A673 (cell line): ENCODE data around the gene TMSB4X.

ENCODE experiments used
- EZH2 ChIP-seq: fragments of 200-600 bp; sonication (generic); IDR thresholded peaks from 2 replicates; pipeline ENCODE4 v1.6.1; 2017; ENCODE audit warnings: borderline replicate concordance, low read depth, mild to moderate bottlenecking, mixed read lengths, antibody characterized with exemption, low read length; ENCODE audit not compliant: poor library complexity, severe bottlenecking
- TF ChIP-seq, protein P1 (sequence below): fragments of 300-800, 200-600 bp; sonication (generic); conservative IDR thresholded peaks from 2 replicates; pipeline ENCODE4 v1.5.1; 2017; ENCODE audit warnings: low read depth, mild to moderate bottlenecking, antibody characterized with exemption, low read length, moderate library complexity, mixed read lengths

DNA sequence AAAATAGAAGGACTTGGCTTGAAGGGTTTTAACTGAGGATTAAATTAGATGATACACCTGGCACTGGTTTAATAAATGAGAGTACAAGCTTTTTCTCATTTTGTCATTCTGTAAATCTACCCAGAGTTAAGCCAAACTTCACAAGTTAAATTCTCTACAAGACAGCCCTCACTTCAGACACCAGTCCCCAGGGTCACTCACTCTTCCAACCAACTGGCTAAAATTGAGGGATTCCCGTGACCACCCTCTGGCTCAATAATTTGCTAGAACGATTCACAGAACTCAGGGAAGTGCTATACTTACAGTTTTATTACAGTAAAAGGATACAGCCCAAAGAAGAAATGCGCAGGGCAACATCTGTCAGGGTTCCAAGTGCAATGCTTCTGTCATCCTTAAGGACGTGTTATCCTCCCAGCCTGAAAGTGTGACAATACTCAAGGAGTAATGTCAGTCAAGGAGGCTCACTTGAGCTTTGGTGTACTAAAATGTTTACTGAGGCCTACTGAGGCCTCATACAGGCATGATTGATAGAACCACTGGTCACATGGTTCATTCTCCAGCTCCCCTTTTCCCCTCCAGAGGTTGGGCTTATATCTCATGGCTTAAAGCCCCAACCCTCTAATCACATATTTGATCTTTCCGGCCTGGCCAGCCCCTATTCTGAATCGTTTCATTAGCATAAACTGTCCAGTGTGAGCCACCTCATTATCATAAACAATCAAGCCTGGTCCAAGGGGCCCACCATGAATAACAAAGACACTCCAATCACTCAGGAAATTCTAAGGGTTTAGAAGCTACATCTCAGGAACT lies 9.6 kb upstream of the TMSB4X start:
- TF ChIP-seq, protein P1, sequence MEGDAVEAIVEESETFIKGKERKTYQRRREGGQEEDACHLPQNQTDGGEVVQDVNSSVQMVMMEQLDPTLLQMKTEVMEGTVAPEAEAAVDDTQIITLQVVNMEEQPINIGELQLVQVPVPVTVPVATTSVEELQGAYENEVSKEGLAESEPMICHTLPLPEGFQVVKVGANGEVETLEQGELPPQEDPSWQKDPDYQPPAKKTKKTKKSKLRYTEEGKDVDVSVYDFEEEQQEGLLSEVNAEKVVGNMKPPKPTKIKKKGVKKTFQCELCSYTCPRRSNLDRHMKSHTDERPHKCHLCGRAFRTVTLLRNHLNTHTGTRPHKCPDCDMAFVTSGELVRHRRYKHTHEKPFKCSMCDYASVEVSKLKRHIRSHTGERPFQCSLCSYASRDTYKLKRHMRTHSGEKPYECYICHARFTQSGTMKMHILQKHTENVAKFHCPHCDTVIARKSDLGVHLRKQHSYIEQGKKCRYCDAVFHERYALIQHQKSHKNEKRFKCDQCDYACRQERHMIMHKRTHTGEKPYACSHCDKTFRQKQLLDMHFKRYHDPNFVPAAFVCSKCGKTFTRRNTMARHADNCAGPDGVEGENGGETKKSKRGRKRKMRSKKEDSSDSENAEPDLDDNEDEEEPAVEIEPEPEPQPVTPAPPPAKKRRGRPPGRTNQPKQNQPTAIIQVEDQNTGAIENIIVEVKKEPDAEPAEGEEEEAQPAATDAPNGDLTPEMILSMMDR, result no peak
- TF ChIP-seq EZH2, result no peak
